HTERT RPE-1 (cell line): ENCODE measurements around the gene KLHL13.
"Not testable (repeated sequence)": the region's sequence is repeated elsewhere in the genome, so short reads cannot be mapped to it uniquely, and the experiment has no call there.

Experiments
- in situ Hi-C: fragments of 300-500 bp; cut with MboI; formaldehyde crosslinking; loops from 4 replicates; pipeline ENCODE4 v1.14.3; 2020; ENCODE audit warnings: low sequenced_read_pairs

KLHL13 gene

GRCh38 chrX:118088084-118088483 lies 28.5 kb downstream of the KLHL13 start:
- in situ Hi-C loops, result no loop called here

GRCh38 chrX:118074196-118074595 lies 42.4 kb downstream of the KLHL13 start:
- in situ Hi-C loops, result no loop called here

- in situ Hi-C loops, result no loop called here
Observed at GRCh38 chrX:118066867-118067515, 49.6 kb downstream of the KLHL13 start.

GRCh38 chrX:118062817-118063615 lies 53.6 kb downstream of the KLHL13 start:
- in situ Hi-C loops, result no loop called here

GRCh38 chrX:118062048-118062789 lies 54.4 kb downstream of the KLHL13 start:
- in situ Hi-C loops, result no loop called here

- in situ Hi-C loops, result no loop called here
Observed at GRCh38 chrX:118058924-118059323, 57.7 kb downstream of the KLHL13 start.

GRCh38 chrX:118056870-118057269 lies 59.7 kb downstream of the KLHL13 start:
- in situ Hi-C loops, result no loop called here

- in situ Hi-C loops, result no loop called here
Observed at GRCh38 chrX:118049713-118050112, 66.9 kb downstream of the KLHL13 start.

- in situ Hi-C loops, result no loop called here
Observed at GRCh38 chrX:118047446-118048186, 69.0 kb downstream of the KLHL13 start.

- in situ Hi-C loops, result no loop called here
Observed at GRCh38 chrX:118039591-118039990, 77.0 kb downstream of the KLHL13 start.

- in situ Hi-C loops, result no loop called here
Observed at GRCh38 chrX:118038614-118039365, 77.8 kb downstream of the KLHL13 start.

GRCh38 chrX:118026631-118027030 lies 90.0 kb downstream of the KLHL13 start:
- in situ Hi-C loops, result no loop called here

GRCh38 chrX:118025226-118025625 lies 91.4 kb downstream of the KLHL13 start:
- in situ Hi-C loops, result no loop called here

- in situ Hi-C loops, result no loop called here
Observed at GRCh38 chrX:118024482-118024881, 92.1 kb downstream of the KLHL13 start.

GRCh38 chrX:118022753-118023152 lies 93.9 kb downstream of the KLHL13 start:
- in situ Hi-C loops, result no loop called here

- in situ Hi-C loops, result no loop called here
Observed at GRCh38 chrX:118016422-118016821, 100.2 kb downstream of the KLHL13 start.

- in situ Hi-C loops, result not testable (repeated sequence)
Observed at GRCh38 chrX:118002417-118002816, 114.2 kb downstream of the KLHL13 start.

GRCh38 chrX:118000518-118000917 lies 116.1 kb downstream of the KLHL13 start:
- in situ Hi-C loops, result no loop called here

GRCh38 chrX:117998171-117998570 lies 118.4 kb downstream of the KLHL13 start:
- in situ Hi-C loops, result no loop called here

GRCh38 chrX:117996918-117997480 lies 119.6 kb downstream of the KLHL13 start:
- in situ Hi-C loops, result no loop called here
